Activated gamma-delta T cell (primary cell): ENCODE data around the gene PARS2.

ENCODE experiments used
- DNase-seq: peaks from one replicate; lab custom pipeline; 2025; lab: John Stamatoyannopoulos, UW

The PARS2 gene

GRCh38 chr1:54774820-54775498 lies 10.6 kb upstream of the PARS2 start:
- DNase-seq = no peak

- DNase-seq = no peak
Observed at GRCh38 chr1:54772951-54773350, 8.6 kb upstream of the PARS2 start.

- no peak for DNase-seq
Observed at GRCh38 chr1:54768093-54768492, 3.8 kb upstream of the PARS2 start.

- no peak for DNase-seq
Observed at GRCh38 chr1:54767526-54767925, 3.2 kb upstream of the PARS2 start.

- DNase-seq = no peak
Observed at GRCh38 chr1:54766726-54767125, 2.4 kb upstream of the PARS2 start.

GRCh38 chr1:54764922-54765561 lies 719 bp upstream of the PARS2 start:
- no peak for DNase-seq

- no peak for DNase-seq
Observed at GRCh38 chr1:54763816-54764132, 549 bp downstream of the PARS2 start.

GRCh38 chr1:54758678-54759348 lies 5.5 kb downstream of the PARS2 start:
- DNase-seq = no peak

- DNase-seq = no peak
Observed at GRCh38 chr1:54757833-54758232, 6.5 kb downstream of the PARS2 start.

- DNase-seq = no peak
Observed at GRCh38 chr1:54754486-54755285, 9.6 kb downstream of the PARS2 start.

- DNase-seq = no peak
Observed at GRCh38 chr1:54754045-54754444, 10.3 kb downstream of the PARS2 start.

GRCh38 chr1:54751426-54751825 lies 12.9 kb downstream of the PARS2 start:
- no peak for DNase-seq

- DNase-seq = no peak
Observed at GRCh38 chr1:54750596-54750995, 13.7 kb downstream of the PARS2 start.

- no peak for DNase-seq
Observed at GRCh38 chr1:54748094-54748835, 16.1 kb downstream of the PARS2 start.

GRCh38 chr1:54745864-54746263 lies 18.5 kb downstream of the PARS2 start:
- no peak for DNase-seq

- DNase-seq = no peak
Observed at GRCh38 chr1:54745274-54745673, 19.0 kb downstream of the PARS2 start.

GRCh38 chr1:54744696-54745095 lies 19.6 kb downstream of the PARS2 start:
- DNase-seq = no peak

- no peak for DNase-seq
Observed at GRCh38 chr1:54743416-54744226, 20.7 kb downstream of the PARS2 start.

- DNase-seq = no peak
Observed at GRCh38 chr1:54742282-54742681, 22.0 kb downstream of the PARS2 start.

GRCh38 chr1:54741531-54741930 lies 22.8 kb downstream of the PARS2 start:
- no peak for DNase-seq

GRCh38 chr1:54738244-54738643 lies 26.1 kb downstream of the PARS2 start:
- no peak for DNase-seq
